GM21423 (cell line): Measurements from ENCODE around the gene TYRO3.

ENCODE experiments used
- ATAC-seq: cut with Tn5 transposase; IDR thresholded peaks from one replicate; pipeline ENCODE4 v1.9.1; 2021; ENCODE audit warnings: mild to moderate bottlenecking, moderate library complexity; ENCODE audit not compliant: unreplicated experiment

The TYRO3 gene

DNA sequence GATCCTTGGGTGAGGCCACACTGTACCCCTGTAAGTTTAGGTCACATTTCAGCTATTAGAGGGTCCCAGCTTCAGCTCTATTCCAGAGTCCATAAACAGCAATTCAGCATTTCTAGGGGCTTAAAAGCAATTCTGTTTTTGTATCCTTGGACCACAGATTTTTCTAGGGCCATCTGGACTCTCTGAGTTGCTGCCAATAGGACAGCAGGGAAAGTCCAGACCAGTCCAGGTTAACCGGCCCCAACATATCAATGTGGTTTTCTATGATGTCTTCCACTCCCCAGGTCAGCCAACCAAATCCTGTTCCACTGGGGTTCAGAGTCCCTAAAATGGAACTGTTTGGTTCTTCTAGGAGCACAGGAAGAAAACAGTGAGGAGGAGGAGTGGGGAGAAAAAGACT, 40.0 kb downstream of the TYRO3 start:
- no peak for ATAC-seq

DNA sequence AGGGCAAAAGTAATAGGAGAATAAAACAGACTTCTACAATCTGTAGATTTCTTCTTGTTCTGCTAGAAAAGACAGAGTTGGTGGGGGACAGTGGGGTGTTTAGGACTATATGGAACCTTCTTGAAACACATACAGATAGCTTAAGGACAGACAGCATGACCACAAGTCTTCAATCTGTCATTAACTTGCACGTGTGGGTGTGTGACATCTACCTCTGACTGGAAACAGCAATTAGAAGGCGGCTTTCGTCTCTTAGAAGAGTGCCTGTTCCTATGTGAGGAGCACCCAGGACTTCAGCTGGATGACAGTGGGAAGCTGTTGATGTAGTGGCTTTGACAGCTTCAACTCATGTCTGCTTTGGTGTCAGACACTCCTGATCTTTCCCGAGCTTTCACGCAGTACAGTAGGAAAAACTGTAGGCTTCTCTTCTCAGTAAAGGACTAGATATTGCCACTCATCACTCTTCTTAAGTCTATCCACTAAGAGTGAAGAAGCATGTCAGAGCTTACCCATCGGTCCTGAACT, 44.5 kb downstream of the TYRO3 start:
- no peak for ATAC-seq

DNA sequence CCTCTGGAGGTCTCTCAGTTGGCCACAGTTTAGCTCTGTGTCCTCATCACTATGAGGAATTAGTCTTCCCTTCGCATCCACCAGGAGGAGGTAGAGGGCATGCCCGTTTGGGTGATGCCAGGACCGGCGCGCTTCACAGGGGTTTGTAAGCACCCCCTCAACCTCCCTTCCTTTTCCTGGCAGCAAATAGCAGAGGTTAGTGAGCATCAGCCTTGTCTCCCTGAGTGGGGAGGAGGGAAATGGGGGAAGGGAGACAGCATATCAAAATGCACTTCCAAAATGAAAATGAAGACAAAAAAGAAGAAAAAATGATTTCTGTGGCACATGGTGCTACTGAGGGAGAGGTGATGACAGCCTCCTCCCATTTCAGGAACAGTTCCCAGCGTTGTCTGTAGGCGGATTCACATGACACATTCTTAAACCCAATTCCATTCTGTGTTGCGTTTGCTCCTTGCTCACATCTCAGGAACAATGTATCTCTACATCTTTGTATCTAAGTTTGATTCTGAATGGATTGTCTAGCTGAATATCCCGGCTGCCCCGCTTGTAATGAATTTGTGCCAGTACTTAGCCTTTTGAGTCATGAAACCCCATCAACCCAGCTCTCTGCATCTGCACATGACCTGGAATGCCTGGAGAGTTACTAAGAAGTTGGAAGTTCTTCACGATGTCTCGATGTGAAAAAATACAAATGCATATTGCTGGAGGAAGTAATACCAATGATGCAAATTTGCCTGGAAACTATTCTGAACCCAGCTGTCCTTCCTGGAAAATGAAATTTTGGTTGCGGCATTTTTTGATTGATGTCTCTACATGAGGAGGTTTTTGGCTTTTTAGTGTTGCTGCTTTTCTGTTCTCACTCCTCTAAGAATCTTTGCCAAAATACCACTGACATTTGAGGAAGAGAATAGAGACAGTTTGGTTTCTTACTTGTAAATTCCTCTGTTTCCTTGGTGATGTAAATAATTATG, 45.2 kb downstream of the TYRO3 start:
- no peak for ATAC-seq

DNA sequence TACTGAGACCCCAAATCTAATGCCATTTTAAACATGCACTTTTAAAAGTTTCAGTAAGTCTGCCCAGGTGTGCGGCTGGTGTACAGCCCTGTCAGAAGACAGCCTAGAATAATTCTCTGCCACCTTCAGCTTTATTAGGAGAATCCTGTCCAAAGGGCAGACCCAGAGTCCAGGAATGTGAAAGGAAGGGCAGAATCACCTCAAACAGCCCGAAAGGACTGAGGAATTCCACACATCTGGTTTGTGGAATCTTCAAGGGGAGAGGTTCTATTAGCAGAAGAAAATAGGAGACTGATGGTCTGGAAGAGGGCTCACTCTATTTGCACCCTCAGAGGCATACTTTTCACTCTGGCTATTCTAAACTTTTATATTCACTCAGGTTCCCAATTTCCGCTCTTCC, 46.6 kb downstream of the TYRO3 start:
- no peak for ATAC-seq

DNA sequence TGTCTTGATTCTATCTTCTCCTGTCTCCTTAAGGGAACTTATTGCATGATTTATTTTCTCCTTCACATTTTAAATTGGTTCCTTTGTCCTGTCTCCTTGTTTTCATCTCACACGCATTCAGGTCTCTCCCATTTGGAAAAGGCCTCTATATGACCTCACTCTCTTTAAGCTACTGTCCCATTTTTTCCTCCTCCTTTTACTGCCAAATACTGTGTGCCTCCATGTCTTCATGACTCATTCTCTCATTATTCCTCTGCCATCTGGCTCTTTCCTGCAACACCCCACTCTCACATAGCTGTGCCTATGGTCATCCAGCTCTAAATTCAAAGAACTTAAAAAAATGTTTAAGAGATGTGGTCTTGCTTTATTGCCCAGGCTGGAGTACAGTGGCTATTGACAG, 48.0 kb downstream of the TYRO3 start:
- ATAC-seq: no peak

DNA sequence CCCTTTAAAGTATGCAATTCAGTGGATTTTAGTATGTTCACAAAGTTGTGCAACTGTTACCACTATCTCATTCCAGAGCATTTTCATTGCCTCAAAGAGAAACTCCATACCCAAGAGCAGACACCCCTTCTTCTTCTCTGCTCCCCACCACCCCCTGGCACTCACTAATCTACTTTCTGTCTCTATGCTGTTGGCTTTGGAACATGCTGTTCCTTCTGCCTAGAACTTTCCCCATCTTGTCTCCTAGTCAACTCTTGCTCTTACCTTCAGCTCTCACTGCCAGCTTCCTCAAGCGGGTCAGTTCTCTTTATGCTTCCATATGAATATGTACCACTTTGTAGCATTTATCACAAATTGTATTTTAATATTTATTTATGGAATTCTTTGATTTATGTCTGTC, 50.1 kb downstream of the TYRO3 start:
- no peak for ATAC-seq

DNA sequence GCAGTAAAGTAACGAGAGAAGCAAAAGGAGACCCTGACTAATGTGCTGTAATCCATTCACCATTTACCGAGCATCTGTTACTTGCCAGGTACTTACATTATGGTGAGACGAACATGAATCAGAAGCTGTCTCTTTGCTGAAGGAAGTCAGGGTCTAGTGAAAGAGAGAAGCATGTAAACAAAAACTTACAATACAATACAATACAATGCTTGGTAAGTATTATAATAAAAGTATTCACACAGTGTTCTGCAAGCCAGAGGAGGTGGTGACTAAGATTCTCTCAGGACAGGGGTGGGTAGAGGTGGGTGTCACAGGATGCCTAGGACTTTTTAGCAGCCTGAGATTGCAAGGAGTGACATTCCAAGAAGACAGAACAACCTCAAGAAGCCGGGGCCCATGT, 51.0 kb downstream of the TYRO3 start:
- ATAC-seq: no peak

DNA sequence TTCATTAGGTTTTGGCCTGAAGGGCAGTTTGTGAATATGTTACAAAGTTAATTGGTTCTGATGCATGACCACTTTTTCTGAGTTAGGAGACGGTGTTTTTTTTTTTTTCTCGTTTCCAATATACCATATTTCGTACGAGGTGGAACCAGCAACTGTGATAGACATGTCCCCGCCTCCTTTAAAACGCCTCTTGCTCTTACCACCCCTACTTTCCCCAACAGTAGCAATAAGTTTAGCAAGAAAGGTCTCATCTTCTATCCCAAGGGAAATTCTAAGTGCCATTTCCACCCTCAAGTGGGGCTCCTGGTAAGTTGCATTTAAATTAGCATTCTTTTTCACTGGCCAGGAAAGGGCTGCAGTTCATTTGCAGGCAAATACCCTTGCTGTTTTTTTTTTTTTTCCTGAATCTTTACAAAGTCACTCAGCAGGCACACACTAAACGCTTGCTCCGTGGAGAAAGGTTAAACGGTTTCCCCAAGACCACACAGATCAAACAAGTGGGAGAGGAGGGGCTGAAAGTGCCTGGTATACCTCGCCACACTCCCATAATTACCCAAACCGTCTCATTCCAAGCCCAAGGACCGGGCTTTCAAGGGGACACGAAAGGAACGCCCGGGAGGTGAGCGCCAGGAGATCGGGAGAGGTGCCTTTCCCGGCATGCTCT, 61.7 kb downstream of the TYRO3 start:
- ATAC-seq: no peak

DNA sequence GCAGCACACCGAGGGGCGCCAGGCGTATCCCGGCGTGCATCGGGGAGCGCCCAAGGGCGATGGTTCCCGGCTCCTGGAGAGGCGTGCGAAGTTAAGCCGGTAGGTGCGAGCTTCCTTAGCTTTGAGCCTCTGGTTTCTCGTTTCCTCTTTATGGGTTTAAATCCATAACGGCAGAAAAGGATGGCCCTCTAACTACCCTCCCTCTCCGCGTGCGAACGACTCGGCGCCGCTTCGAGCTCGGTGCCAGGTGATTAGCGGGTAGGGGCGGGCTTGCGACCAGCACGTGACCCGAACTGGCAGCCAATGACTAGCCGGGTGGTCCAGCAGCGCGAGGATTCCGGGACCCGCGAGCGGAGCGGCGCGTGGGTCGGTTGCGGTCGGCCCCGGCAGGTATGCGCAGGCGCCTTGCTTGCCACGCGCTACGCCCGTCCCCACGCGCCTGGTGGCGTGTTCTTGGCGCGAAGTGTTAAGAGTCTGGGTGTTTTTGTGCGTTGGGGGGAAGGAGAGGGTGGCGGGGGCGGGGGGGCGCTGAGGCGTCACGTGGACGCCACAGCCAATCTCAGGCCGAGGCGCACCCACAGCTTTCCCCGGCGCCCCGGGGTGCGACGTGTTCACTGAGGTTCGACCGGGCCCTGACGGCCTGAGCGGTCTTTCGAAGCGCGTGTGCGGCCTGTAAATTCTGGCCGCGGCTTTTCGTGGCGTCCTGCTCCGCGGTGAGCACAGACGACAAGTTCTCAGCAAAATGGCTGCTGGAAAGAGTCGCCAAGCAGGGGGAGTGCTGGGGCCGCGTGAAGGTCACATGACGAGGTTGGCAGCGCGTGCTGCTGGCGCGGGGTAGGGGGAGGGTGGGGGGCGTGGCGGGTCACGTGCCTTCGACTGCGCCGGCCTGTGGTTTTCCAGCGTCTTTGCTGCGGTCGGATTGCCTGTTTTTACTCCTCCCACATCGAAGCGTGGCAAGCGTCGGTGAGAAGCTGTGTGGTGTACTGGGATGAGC, 62.5 kb downstream of the TYRO3 start:
- ATAC-seq: peak; percentile 63

DNA sequence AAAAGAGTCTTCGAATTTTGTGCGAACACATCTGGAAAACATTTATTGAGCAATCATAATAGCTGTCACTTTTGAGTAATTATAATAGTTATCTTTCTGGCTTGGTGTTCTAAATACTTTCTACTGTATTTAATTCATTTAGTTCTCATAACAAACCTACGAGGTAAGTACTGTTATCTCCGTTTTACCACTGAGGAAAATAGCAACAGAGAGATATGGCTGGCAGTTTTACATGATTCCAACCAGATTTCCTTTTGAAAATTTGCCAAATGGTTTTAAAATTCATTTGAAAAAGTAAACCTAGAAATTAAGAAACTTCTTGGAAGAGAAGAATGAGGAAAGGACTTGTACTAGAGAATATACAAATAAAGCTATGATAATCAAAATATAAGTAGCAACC, 63.9 kb downstream of the TYRO3 start:
- no peak for ATAC-seq

DNA sequence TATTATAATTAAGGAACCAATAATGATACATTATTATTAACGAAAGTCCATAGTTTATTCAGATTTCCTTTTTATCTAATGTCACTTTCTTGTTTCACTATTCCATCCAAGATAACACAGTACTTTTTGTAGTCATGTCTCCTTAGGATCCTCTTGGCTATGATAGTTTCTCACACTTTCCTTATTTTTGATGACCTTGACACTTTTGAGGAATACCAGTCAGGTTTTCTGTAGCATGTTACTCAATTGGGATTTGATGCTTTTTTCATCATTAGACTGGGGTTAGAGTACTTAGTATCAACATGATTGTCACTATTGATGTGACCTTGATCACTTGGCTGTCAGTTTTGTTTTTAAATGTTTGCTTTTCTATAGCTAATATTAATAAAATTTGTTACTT, 68.2 kb downstream of the TYRO3 start:
- ATAC-seq: no peak

DNA sequence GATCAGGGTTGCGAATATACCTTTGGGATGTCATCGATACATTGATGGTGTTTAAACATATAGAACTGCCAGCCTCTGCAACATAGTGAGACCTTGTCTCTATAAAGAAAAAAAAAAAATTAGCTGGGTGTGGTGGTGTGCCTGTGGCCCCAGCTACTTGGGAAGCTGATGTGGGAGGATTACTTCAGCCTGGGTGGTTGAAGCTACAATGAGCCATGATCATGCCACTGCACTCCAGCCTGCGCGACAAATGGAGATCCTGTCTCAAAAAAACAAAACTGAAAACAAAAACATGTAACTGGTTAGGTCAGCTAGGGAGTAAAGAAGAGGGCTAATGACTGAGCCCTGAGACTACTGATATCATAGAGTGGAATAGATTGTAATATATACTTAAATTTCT, 70.5 kb downstream of the TYRO3 start:
- ATAC-seq: no peak

DNA sequence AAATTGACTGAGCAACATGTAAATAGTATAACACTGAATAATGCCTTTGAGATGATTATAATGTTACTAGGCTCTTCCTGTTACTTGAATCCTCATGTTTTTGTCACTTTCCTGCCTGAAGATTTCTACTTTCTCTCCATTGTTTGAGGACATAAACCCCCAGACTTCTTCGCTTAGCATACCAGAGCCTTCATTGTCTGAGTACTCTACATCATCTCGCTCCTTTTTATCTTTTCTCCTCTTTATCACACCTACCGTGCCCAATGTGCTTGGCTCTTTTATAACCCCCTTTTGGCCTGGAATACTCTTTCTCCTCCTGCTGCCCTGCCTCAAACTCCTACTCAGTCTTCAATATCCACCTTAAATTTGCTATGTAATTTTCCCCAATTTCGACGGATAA, 70.9 kb downstream of the TYRO3 start:
- no peak for ATAC-seq

DNA sequence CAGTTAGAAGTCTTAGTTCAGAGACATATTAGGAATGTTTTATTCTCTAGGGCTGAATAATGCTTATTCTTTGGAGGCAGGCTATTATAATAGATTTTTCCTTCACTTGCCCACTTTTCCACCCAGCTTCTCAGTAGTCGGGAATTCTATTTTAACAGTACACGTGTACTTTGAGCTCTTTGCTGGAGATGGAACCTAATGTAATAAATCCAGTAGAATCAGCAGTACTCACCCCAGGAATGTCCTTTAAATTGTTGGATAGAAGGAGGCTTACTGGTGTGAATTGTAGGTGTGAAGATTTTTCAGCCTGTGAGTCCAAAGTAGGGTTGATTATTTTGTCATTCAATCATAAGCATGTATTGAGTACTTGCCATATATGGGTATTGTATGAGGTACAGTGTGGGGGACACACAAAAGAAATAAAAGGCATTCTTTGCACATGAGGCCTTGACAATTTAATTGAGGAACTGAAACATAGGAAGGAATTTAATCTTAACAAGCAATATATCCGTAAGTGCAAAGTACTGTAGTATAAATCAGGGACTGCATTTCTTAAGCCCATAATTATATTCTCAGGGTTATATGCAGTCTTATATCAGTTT, 71.7 kb downstream of the TYRO3 start:
- ATAC-seq: no peak

DNA sequence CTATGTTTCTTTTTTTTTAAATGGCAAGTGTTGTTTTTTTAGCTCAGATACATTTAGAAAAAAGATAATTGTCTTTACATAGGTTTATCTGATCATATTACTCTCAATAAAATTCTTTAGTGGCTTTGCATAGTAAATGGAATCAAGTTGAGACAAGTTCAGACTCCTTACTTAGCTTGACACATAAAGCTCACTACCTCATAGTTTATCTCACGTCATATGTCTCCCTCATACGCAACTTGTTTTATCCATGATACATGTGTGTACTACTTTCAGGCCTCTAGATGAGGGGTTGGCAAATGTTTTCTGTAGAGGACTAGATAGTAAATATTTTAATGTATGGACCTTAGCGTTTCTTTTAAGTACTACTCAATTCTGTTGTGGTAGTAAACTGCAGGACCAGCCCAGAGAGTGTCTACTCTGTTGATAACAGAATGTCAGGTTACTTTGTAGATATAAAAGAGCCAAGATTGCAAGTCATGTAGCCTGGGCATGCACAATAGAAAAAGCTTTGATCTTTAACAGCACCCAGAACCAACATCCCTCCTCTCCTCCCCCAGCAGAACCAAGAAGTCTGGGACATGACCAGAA, 73.0 kb downstream of the TYRO3 start:
- no peak for ATAC-seq
